ENCODE results near the gene COX7A2L.

Gene COX7A2L

GRCh38 chr2:42317486-42317885 is 43.5 kb downstream of the COX7A2L start:
- no peak for DNase-seq (ENCODE audit: low read depth)

DNA sequence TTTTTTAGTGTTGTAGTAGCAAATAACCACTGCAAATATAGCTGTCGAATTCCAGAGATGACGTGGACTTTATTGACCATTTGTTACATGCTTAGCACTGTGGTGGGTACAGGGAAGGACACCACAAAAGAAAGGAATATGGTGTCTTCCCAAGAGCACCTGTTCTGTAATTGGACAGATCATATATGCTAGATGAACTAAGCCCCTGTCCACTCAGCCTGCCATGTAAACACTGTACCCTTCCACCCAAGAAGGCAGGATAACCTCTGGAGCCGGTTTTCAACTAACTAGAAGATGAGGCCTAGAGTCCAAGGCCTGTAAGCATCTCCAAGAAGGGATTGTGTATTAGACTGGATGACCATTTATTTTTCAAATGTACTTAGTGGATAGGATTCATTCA is 44.1 kb downstream of the COX7A2L start:
- no peak for DNase-seq (ENCODE audit: low read depth)

DNA sequence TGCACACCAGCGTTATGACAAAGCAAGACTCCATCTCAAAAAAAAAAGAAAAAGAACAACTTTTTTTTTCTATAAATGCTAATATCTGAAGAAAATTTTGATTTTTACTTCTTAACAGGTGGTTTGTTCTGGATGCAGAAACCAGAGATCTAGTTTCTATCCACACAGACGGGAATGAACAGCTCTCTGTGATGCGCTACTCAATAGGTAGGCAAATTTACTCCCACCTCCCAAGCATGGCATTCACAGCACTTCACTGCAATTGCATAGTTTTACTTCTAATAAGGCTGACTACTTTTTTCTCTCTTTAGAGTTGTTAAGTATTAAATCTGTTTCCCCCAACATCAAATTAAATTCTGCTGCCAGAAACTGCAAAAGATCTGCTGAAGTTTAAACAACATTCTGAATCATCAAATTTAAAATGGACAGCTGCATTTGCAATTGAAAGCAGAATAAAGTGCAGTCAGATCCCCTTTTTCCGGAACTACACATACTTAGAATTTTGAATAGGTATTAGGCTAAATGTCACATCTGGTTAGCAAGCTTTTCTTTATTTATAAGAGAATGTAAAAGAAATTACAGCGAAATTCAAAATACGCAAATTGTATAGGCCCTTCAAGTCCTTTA is 45.1 kb downstream of the COX7A2L start:
- no peak for DNase-seq (ENCODE audit: low read depth)

- peak; percentile 92 for DNase-seq (ENCODE audit: low read depth)
Measured at GRCh38 chr2:42314892-42315468, 46.0 kb downstream of the COX7A2L start.

DNA sequence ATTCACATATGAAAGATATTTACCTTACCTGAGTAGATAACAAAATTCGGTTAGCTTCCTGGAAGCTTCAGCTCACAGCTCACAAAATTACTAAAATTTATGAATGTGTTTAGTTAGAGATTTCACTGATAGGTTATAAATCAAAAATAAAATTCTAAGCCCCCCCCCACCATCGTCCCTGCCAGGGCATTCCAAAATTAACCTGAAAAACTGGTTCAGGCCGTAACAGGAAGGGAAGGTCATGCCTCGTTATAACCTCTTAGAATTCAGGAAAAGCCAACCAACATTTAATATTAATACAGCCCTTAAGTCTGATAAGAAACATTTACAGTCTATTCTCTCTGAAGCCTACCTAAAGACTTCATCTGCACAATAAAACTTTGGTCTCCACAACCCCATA is 48.9 kb downstream of the COX7A2L start:
- DNase-seq (ENCODE audit: low read depth) = no peak

DNA sequence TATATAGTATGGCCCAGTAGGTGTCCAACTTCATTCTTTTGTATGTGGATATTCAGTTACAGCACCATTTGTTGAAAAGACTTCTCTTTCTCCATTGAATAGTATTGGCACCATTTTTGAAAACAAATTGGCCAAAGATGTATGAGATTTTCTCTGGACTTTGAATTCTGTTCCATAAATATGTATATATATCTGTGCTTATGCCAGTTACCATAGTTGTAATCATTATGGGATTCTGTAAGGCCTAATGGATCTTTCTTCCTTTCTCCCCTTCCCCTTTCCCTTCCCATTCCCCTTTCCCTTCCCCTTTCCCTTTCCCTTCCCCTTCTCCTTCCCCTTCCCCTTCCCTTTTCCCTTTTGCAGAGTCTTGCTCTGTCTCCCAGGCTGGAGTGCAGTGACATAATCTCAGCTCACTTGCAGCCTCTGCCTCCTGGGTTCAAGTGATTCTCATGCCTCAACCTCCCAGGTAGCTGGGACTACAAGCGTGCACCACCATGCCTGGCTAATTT is 51.0 kb downstream of the COX7A2L start:
- DNase-seq (ENCODE audit: low read depth) = no peak

GRCh38 chr2:42309366-42309765 is 51.7 kb downstream of the COX7A2L start:
- DNase-seq (ENCODE audit: low read depth) = no peak

GRCh38 chr2:42307180-42307579 is 53.8 kb downstream of the COX7A2L start:
- no peak for DNase-seq (ENCODE audit: low read depth)

DNA sequence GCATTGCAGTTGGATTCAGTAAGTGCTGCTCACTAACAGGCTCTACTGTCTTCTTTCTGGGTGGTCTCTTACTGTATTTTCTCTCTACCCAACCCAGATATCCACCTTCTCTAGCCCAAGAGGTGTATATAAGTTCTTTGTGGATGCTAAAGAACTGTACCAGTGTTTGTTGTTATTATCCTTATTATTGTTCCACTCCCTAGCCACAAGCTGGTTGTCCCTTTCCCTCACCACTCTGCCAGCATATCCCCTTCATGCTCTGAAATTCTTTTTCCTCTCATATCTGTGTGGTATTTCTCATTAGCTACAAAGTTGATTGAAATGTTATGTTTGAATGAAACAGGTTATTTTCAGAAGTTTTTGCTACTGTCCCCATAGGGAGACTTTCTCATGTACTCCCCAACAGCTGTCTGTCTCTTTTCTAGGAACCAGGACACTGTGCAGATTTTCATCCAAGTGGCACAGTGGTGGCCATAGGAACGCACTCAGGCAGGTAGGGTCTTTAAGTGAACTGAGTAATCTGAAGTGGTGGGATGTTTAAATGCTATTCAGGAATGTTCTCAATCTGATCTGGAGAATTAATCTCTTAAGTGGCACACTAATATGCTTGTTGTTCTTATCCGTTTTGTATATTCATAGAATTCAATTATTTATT is 56.8 kb downstream of the COX7A2L start:
- DNase-seq (ENCODE audit: low read depth) = no peak

GRCh38 chr2:42303252-42303651 is 57.8 kb downstream of the COX7A2L start:
- no peak for DNase-seq (ENCODE audit: low read depth)

DNA sequence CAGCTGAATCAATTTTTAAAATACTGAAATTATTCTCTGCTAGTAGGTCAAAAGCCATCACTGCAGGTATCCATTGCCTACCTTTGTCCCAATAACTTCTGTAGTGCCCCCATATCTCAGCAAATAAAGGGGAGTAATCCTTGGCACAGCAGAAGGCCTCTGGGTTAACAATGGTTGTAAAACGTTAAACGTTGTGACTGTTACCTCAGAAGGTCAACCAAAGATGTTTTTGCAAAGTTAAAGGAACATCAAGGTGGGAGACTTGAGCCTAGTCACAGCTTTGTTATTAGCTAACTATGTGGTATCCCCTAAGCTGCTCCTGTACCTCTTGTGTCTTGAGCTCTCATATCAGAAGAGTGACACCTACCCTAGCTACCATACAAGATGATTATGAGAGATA is 60.5 kb downstream of the COX7A2L start:
- DNase-seq (ENCODE audit: low read depth) = no peak
